Measurements from ENCODE around the gene ADCY9.

Gene ADCY9

DNA sequence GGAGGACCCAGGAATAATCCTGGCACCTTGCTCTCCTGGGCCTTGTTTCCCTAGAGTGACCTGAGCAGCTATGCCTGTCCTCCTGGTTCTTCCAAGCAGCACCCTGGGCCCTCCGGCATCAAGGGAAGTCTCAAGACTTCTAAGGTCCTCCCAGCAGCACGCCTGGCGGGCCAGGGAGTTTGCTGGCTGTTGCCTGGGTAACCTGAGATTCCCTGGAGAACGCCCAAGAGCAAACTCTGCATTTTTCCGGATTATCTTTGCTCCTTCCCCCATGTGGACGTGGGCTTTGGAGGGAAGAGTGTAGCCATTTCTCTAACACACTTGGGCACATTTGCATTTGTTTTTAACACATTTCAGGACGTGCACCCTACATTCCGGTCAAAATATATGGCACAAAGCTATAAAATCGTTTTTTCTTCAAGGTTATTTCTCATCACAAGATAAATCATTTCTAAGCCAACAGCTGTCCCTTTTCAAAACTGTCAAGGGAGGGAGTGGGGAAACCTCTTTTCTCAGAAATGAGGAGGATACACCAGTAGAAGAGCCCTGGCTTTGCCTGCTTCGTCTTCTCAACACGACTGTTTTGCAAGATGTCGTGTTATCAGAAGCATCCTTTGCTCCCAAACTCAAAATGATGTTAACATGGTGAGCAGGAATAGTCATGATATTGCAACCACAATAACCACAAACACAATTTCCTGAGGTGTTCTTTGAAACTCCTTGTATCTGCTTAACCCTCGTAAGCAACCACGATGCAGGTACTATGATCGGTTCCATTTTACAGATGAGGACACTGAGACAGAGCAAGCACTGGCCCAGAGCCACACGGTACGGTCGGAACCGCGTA is 116.5 kb downstream of the ADCY9 start:
- Histone ChIP-seq H3K4me3 (ENCODE audit: severe bottlenecking) (no peak overlapping the region), H3K27me3 (ENCODE audit: insufficient read depth, poor library complexity, severe bottlenecking) (no peaks in the 10 kb centered on the region), H3K27ac (ENCODE audit: poor library complexity, severe bottlenecking) (no peak overlapping the region), H3K9me3 (ENCODE audit: severe bottlenecking) (no peaks in the 10 kb centered on the region), H3K36me3 (ENCODE audit: low read depth) (no peaks in the 10 kb centered on the region), H3K4me1 (ENCODE audit: insufficient read depth, poor library complexity, severe bottlenecking) (no peaks in the 10 kb centered on the region)
- ATAC-seq (ENCODE audit: low read depth) (no peak), DNase-seq (ENCODE audit: low spot score) (no peak)
- TF ChIP-seq, protein P1, sequence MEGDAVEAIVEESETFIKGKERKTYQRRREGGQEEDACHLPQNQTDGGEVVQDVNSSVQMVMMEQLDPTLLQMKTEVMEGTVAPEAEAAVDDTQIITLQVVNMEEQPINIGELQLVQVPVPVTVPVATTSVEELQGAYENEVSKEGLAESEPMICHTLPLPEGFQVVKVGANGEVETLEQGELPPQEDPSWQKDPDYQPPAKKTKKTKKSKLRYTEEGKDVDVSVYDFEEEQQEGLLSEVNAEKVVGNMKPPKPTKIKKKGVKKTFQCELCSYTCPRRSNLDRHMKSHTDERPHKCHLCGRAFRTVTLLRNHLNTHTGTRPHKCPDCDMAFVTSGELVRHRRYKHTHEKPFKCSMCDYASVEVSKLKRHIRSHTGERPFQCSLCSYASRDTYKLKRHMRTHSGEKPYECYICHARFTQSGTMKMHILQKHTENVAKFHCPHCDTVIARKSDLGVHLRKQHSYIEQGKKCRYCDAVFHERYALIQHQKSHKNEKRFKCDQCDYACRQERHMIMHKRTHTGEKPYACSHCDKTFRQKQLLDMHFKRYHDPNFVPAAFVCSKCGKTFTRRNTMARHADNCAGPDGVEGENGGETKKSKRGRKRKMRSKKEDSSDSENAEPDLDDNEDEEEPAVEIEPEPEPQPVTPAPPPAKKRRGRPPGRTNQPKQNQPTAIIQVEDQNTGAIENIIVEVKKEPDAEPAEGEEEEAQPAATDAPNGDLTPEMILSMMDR (IDR thresholded peaks at IDR 0.05; ENCODE audit: poor library complexity, severe bottlenecking): no peak

DNA sequence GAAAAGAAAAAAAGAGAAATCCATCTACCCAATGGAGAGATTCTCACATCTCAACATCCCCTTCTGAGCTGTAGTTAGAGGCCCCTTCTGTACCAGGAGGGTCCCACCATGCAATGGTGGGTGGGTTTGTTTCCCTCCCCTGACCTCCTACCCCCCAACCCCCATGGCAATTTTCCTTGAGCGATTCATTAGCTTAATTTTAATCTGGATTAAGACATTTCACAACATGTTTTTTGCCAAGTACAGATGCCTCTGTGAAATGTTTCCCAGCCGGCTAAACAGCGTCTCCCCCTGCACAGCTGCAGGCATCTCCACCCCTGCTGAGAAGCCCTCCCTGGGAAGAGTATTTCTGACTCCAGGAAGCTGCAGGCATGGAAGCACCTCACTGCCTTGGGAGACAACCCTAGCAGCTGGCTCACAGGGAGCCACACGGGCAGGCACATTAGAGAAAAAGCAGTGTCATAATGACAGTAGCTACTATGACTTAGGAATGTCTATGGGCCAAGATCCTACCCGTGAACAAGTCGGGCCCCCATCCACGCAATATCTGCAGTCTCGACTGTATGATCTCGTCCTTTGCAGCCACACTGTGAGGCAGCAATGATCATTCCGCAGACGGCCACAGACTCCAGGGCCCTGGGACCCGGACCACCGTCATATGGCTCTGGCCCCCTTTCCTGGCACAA is 117.3 kb downstream of the ADCY9 start:
- H3K27ac ChIP-seq (ENCODE audit: poor library complexity, severe bottlenecking): no peak overlapping the region
- no peak overlapping the region for H3K4me3 ChIP-seq (ENCODE audit: severe bottlenecking)
- TF ChIP-seq, protein P1 (IDR thresholded peaks at IDR 0.05; ENCODE audit: poor library complexity, severe bottlenecking): no peak
- no peaks in the 10 kb centered on the region for H3K27me3 ChIP-seq (ENCODE audit: insufficient read depth, poor library complexity, severe bottlenecking)
- DNase-seq (ENCODE audit: low spot score): no peak
- no peaks in the 10 kb centered on the region for H3K9me3 ChIP-seq (ENCODE audit: severe bottlenecking)
- H3K36me3 ChIP-seq (ENCODE audit: low read depth): no peaks in the 10 kb centered on the region
- ATAC-seq (ENCODE audit: low read depth): no peak
- no peaks in the 10 kb centered on the region for H3K4me1 ChIP-seq (ENCODE audit: insufficient read depth, poor library complexity, severe bottlenecking)

DNA sequence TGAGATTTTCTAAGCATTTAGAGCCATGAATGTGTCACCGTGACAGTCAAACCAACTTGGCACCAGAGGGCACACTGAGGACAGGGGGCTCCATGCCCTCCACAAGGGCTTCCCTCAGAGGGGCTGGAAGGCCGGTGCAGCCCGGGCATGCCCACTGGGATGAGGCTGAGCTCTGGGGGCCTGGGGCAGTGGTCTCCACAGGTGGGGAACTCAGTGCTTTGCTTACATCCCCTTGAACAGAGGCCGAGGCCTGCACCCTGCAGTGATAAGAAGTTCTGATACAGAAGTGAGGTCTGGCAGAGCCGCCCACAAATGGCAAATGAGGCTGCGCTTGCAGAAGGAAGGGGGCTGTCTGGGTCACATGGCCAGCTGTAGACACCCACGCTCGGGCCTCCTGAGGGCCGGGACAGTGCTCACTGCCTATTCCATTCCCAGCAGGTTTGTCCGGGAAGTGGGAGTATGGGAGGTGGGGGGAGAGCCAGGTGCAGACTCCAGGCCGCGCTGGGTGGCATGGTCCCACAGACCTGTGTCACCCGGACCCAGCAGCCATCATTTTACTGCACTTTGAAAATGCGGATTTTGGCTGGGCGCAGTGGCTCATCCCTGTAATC is 118.9 kb downstream of the ADCY9 start:
- DNase-seq (ENCODE audit: low spot score) (no peak), ATAC-seq (ENCODE audit: low read depth) (no peak)
- H3K27me3 ChIP-seq (ENCODE audit: insufficient read depth, poor library complexity, severe bottlenecking): no peaks in the 10 kb centered on the region
- TF ChIP-seq, protein P1 (IDR thresholded peaks at IDR 0.05; ENCODE audit: poor library complexity, severe bottlenecking): no peak
- no peaks in the 10 kb centered on the region for H3K9me3 ChIP-seq (ENCODE audit: severe bottlenecking)
- no peaks in the 10 kb centered on the region for H3K36me3 ChIP-seq (ENCODE audit: low read depth)
- no peaks in the 10 kb centered on the region for H3K4me1 ChIP-seq (ENCODE audit: insufficient read depth, poor library complexity, severe bottlenecking)
- H3K27ac ChIP-seq (ENCODE audit: poor library complexity, severe bottlenecking): no peak overlapping the region
- H3K4me3 ChIP-seq (ENCODE audit: severe bottlenecking): no peak overlapping the region

DNA sequence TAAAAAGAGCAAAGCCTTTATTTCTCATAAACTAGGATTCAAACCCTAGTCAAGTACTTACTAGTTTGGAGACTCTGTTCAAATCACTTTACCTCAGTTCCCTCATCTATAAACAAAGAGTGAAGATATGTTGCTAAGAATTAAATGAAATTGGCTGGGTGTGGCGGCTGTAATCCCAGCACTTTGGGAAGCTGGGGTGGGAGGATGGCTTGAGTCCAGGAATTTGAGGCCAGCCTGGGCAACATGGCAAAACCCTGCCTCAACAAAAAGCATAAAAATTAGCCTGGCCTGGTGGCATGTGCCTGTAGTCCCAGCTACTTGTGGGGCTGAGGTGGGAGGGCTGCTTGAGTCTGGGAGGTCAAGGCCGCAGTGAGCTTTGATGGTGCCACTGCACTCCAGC is 121.2 kb downstream of the ADCY9 start:
- no peak for ATAC-seq (ENCODE audit: low read depth)
- H3K36me3 ChIP-seq (ENCODE audit: low read depth): no peaks in the 10 kb centered on the region
- TF ChIP-seq, protein P1 (IDR thresholded peaks at IDR 0.05; ENCODE audit: poor library complexity, severe bottlenecking): no peak

More for the DNA sequence above, 121.2 kb downstream of the ADCY9 start:
- no peaks in the 10 kb centered on the region for H3K27me3 ChIP-seq (ENCODE audit: insufficient read depth, poor library complexity, severe bottlenecking)
- DNase-seq (ENCODE audit: low spot score): no peak
- no peaks in the 10 kb centered on the region for H3K9me3 ChIP-seq (ENCODE audit: severe bottlenecking)
- no peak overlapping the region for H3K4me3 ChIP-seq (ENCODE audit: severe bottlenecking)
- H3K4me1 ChIP-seq (ENCODE audit: insufficient read depth, poor library complexity, severe bottlenecking): no peaks in the 10 kb centered on the region
- no peak overlapping the region for H3K27ac ChIP-seq (ENCODE audit: poor library complexity, severe bottlenecking)
